GM19372 (cell line): ENCODE measurements around the gene DDX42.
"Not testable (repeated sequence)": the region's sequence is repeated elsewhere in the genome, so short reads cannot be mapped to it uniquely, and the experiment has no call there.

Experiments
- ATAC-seq: cut with Tn5 transposase; IDR thresholded peaks from one replicate; pipeline ENCODE4 v1.9.1; 2021; ENCODE audit warnings: mild to moderate bottlenecking, low read depth, moderate library complexity; ENCODE audit not compliant: unreplicated experiment

DDX42 gene

DNA sequence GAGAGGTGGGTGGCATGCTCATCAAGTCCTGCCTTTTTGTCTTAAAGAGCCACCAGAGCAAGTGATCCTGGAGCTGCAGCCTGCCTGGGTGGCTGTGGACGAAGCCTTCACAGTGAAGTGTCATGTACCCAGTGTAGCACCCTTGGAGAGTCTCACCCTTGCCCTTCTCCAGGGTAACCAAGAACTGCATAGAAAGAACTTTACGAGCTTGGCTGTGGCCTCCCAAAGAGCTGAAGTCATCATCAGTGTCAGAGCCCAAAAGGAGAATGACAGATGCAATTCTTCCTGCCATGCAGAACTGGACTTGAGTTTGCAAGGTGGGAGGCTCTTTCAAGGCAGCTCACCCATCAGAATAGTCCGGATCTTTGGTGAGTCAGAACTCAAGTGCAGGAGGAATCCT, 85.3 kb downstream of the DDX42 start:
- no peak for ATAC-seq

DNA sequence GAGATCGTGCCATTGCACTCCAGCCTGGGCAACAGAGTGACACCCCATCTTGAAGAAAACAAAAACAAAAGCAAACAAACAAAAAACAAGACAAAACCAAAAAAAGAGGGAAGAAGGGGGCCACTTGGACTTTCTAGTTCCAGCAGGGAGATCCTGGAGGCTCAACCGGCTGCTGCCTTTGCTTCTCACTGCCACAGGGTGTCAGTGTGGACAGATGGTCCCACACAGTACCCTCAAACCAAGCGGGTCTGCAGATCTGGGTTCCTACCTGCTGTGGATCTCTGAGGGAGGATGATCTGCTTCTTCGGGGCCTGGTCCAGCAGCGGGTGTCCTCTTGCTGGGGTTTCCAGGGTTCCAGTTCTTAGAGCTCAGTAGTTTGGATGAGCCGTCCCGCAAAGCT, 92.7 kb downstream of the DDX42 start:
- ATAC-seq = not testable (repeated sequence)
